ENCODE measurements around the gene LGALS16.
"Not testable (repeated sequence)": the region's sequence is repeated elsewhere in the genome, so short reads cannot be mapped to it uniquely, and the experiment has no call there.

Gene LGALS16

GRCh38 chr19:39643591-39643990 lies 12.1 kb upstream of the LGALS16 start:
- CTCF ChIA-PET = no interaction called here

GRCh38 chr19:39645800-39646411 lies 9.8 kb upstream of the LGALS16 start:
- POLR2A ChIA-PET = no interaction called here
- no peak for DNase-seq (ENCODE audit: extremely low spot score)
- CTCF ChIA-PET = no interaction called here
- TF ChIP-seq SP1 (IDR thresholded peaks at IDR 0.05) (no peak), FOXK2 (IDR thresholded peaks at IDR 0.05) (no peak), FOXM1 (IDR thresholded peaks at IDR 0.05; ENCODE audit: borderline replicate concordance) (no peak)

More at GRCh38 chr19:39643591-39643990, 12.1 kb upstream of the LGALS16 start:
- DNase-seq (ENCODE audit: extremely low spot score) = no peak
- POLR2A ChIA-PET = no interaction called here
- TF ChIP-seq SUZ12 (IDR thresholded peaks at IDR 0.05) (no peak), LEF1 (IDR thresholded peaks at IDR 0.05; ENCODE audit: borderline replicate concordance) (no peak), FOXA1 (IDR thresholded peaks at IDR 0.05) (no peak), FOXM1 (IDR thresholded peaks at IDR 0.05; ENCODE audit: borderline replicate concordance) (no peak), SP1 (IDR thresholded peaks at IDR 0.05) (no peak), L3MBTL2 (conservative IDR thresholded peaks at IDR 0.05) (no peak), NFRKB (IDR thresholded peaks at IDR 0.05) (no peak)
- TF ChIP-seq, protein P1, sequence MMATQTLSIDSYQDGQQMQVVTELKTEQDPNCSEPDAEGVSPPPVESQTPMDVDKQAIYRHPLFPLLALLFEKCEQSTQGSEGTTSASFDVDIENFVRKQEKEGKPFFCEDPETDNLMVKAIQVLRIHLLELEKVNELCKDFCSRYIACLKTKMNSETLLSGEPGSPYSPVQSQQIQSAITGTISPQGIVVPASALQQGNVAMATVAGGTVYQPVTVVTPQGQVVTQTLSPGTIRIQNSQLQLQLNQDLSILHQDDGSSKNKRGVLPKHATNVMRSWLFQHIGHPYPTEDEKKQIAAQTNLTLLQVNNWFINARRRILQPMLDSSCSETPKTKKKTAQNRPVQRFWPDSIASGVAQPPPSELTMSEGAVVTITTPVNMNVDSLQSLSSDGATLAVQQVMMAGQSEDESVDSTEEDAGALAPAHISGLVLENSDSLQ (IDR thresholded peaks at IDR 0.05) = no peak

DNA sequence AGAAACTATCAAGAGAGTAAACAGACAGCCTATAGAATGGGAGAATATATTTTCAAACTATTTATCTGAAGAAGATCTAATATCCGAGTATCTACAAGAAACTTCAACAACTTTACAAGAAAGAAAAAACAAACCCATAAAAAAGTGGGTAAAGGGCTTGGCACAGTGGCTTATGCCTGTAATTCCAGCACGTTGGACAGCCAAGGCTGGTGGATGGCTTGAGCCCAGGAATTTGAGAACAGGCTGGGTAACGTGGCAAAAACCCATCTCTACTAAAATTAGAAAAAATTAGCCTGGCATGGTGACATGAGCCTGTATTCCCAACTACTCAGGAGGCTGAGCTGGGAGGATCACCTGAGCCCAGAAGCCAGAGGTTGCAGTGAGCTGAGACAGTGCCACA lies 7.8 kb upstream of the LGALS16 start:
- DNase-seq (ENCODE audit: extremely low spot score) = no peak
- TF ChIP-seq, protein P1 (IDR thresholded peaks at IDR 0.05) = no peak
- TF ChIP-seq FOXA1 (IDR thresholded peaks at IDR 0.05) = no peak
- TF ChIP-seq ZNF384 (IDR thresholded peaks at IDR 0.05) = no peak
- no peak for TF ChIP-seq FOXM1 (IDR thresholded peaks at IDR 0.05; ENCODE audit: borderline replicate concordance)
- TF ChIP-seq TARDBP (IDR thresholded peaks at IDR 0.05) = no peak
- TF ChIP-seq NFRKB (IDR thresholded peaks at IDR 0.05) = no peak
- no peak for TF ChIP-seq BHLHE40 (IDR thresholded peaks at IDR 0.05; ENCODE audit: borderline replicate concordance)
- no peak for TF ChIP-seq ELF4 (IDR thresholded peaks at IDR 0.05)
- no peak for TF ChIP-seq FOXK2 (IDR thresholded peaks at IDR 0.05)
- TF ChIP-seq CTBP1 (IDR thresholded peaks at IDR 0.05; ENCODE audit: borderline replicate concordance) = no peak
- TF ChIP-seq ARNT (IDR thresholded peaks at IDR 0.05) = no peak
- TF ChIP-seq HDGF (IDR thresholded peaks at IDR 0.05; ENCODE audit: borderline replicate concordance) = no peak
- TF ChIP-seq SP1 (IDR thresholded peaks at IDR 0.05) = no peak
- TF ChIP-seq SUZ12 (IDR thresholded peaks at IDR 0.05) = no peak
- TF ChIP-seq L3MBTL2 (conservative IDR thresholded peaks at IDR 0.05) = no peak
- ChIA-PET POLR2A (no interaction called here), CTCF (no interaction called here)

DNA sequence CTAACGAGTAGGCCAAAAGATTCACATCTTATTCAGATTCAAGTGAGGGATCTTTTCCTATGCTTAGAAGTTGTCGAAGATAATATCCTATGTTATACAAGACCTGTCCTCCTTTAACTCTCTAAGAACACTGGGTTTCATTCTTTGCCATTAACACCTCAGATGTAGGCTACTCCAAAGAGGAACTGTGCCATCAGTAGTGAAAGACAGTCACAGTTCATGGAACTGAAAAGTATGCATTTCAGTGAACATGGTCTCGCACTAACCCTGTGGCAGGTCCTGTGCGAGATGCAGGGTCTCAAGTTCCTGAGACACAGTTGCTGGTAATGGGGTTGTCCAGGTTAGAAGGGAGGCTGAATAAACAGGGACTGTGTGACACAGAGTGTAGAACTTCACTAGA lies 4.1 kb downstream of the LGALS16 start:
- no peak for DNase-seq (ENCODE audit: extremely low spot score)
- TF ChIP-seq, protein P1 (IDR thresholded peaks at IDR 0.05) = no peak
- TF ChIP-seq ZNF384 (IDR thresholded peaks at IDR 0.05) (no peak), BHLHE40 (IDR thresholded peaks at IDR 0.05; ENCODE audit: borderline replicate concordance) (no peak), LEF1 (IDR thresholded peaks at IDR 0.05; ENCODE audit: borderline replicate concordance) (no peak), ELF4 (IDR thresholded peaks at IDR 0.05) (no peak), HDGF (IDR thresholded peaks at IDR 0.05; ENCODE audit: borderline replicate concordance) (no peak), TARDBP (IDR thresholded peaks at IDR 0.05) (no peak), ARNT (IDR thresholded peaks at IDR 0.05) (no peak), CTBP1 (IDR thresholded peaks at IDR 0.05; ENCODE audit: borderline replicate concordance) (no peak), SP1 (IDR thresholded peaks at IDR 0.05) (no peak), SUZ12 (IDR thresholded peaks at IDR 0.05) (no peak), FOXK2 (IDR thresholded peaks at IDR 0.05) (no peak), FOXM1 (IDR thresholded peaks at IDR 0.05; ENCODE audit: borderline replicate concordance) (no peak), NFRKB (IDR thresholded peaks at IDR 0.05) (no peak), FOXA1 (IDR thresholded peaks at IDR 0.05) (no peak), L3MBTL2 (conservative IDR thresholded peaks at IDR 0.05) (no peak)
- CTCF ChIA-PET = no interaction called here
- POLR2A ChIA-PET = no interaction called here

DNA sequence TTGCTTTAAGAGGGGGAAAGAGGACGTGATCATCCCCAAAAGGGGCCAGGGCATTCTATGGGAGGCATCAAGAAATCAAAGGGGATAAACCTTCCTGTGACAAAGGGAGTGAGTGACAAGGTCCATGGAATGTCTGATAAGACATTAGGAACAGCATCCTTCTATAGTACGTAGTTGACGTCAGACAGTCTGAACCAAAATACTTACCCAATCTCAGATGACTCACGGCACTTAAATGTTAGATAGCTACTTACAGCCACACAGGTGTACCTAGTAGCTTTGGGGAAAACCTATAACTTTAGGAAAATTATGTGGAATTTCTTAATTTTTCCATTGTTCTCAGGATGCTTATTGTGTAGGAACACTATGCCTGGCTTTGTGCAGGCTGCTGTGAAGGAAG lies 4.9 kb downstream of the LGALS16 start:
- no peak for DNase-seq (ENCODE audit: extremely low spot score)
- TF ChIP-seq TARDBP (IDR thresholded peaks at IDR 0.05) = no peak
- POLR2A ChIA-PET = no interaction called here
- CTCF ChIA-PET = no interaction called here

GRCh38 chr19:39661565-39661964 lies 5.9 kb downstream of the LGALS16 start:
- CTCF ChIA-PET = no interaction called here
- no peak for TF ChIP-seq NFRKB (IDR thresholded peaks at IDR 0.05)
- no peak for DNase-seq (ENCODE audit: extremely low spot score)
- POLR2A ChIA-PET = no interaction called here

DNA sequence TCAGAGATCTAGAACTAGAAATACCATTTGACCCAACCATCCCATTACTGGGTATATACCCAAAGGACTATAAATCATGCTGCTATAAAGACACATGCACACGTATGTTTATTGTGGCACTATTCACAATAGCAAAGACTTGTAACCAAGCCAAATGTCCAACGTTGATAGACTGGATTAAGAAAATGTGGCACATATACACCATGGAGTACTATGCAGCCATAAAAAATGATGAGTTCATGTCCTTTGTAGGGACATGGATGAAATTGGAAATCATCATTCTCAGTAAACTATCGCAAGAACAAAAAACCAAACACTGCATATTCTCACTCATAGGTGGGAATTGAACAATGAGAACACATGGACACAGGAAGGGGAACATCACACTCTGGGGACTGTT lies 14.1 kb downstream of the LGALS16 start:
- CTCF ChIA-PET; POLR2A ChIA-PET; DNase-seq (ENCODE audit: extremely low spot score): not testable (repeated sequence)

Data from HEK293T (cell line).